ENCODE measurements around the gene LTB4R2. TPM values are rescaled to one million over a fixed set of nuclear protein-coding genes. Genes with fewer than 3 reads are reported as not detected.

LTB4R2 gene
- total RNA-seq, 1 donor from 2014 or later: 9.4 TPM

GRCh38 chr14:24272467-24272866, 37.5 kb upstream of the LTB4R2 start:
- Mint-ChIP-seq H3K36me3 (ENCODE audit: low read depth) (no peaks in the 10 kb centered on the region), H3K4me3 (peak overlapping the region; percentile 93), H3K27me3 (ENCODE audit: low read depth) (no peaks in the 10 kb centered on the region), H3K9me3 (no peaks in the 10 kb centered on the region), H3K4me1 (peaks cover 18% of the 10 kb centered on the region), H3K27ac (ENCODE audit: unreplicated experiment) (no peak overlapping the region)
- no peak for DNase-seq (ENCODE audit: low read depth, low spot score)
- TF ChIP-seq, protein P1, sequence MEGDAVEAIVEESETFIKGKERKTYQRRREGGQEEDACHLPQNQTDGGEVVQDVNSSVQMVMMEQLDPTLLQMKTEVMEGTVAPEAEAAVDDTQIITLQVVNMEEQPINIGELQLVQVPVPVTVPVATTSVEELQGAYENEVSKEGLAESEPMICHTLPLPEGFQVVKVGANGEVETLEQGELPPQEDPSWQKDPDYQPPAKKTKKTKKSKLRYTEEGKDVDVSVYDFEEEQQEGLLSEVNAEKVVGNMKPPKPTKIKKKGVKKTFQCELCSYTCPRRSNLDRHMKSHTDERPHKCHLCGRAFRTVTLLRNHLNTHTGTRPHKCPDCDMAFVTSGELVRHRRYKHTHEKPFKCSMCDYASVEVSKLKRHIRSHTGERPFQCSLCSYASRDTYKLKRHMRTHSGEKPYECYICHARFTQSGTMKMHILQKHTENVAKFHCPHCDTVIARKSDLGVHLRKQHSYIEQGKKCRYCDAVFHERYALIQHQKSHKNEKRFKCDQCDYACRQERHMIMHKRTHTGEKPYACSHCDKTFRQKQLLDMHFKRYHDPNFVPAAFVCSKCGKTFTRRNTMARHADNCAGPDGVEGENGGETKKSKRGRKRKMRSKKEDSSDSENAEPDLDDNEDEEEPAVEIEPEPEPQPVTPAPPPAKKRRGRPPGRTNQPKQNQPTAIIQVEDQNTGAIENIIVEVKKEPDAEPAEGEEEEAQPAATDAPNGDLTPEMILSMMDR (conservative IDR thresholded peaks at IDR 0.05): no peak

DNA sequence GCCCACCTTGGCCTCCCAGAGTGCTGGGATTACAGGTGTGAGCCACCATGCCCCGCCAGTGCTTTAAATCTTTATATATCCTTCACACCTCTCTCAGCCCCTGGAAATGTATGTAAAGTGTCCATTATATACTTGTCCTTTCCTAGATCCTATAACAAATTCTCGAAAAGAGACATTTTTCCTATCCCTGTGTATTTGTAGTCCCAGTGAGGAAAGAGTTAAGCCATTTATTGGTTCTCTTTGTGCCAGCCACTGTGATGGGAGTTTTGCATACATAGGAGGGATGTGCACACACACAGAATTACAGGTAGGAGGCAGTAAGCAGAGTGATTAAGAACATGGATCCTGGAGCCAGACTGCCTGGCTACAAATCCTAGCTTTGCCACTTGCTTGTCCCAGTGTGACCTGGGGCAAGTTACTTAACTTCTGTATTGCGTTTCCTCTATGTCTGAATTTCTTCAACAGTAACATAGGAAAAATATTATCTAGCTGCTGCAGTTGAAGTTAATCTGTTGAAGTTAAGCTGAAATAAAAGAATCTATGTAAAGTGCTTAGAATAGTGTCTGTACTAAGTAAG, 36.4 kb upstream of the LTB4R2 start:
- DNase-seq (ENCODE audit: low read depth, low spot score): no peak
- no peak overlapping the region for H3K27ac Mint-ChIP-seq (ENCODE audit: unreplicated experiment)

DNA sequence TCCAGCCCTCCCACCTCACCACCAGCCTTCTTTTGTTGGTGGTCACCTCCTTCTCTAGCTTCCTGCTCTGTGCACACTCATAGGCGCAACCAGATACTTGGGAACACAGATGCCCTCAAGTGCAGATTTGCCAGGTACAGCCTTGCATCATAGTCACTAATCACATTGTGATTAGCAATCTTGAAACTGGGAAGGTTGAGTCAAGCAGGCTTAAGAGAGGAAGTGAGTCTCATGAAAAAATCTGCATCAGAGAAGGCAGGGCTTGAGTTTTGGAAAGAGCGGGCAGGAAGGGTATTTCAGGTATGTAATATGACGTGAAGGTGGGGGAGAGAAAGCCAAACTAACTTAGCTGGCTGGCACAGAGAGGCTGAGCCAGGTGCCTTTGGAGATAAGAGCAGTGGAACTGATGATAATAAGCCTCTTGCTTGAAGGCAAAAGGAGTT, 35.8 kb upstream of the LTB4R2 start:
- no peak for DNase-seq (ENCODE audit: low read depth, low spot score)
- TF ChIP-seq, protein P1 (conservative IDR thresholded peaks at IDR 0.05): no peak
- H3K36me3 Mint-ChIP-seq (ENCODE audit: low read depth): no peaks in the 10 kb centered on the region
- H3K9me3 Mint-ChIP-seq: no peaks in the 10 kb centered on the region
- H3K4me1 Mint-ChIP-seq: peaks cover 18% of the 10 kb centered on the region
- no peak overlapping the region for H3K27ac Mint-ChIP-seq (ENCODE audit: unreplicated experiment)
- H3K27me3 Mint-ChIP-seq (ENCODE audit: low read depth): no peaks in the 10 kb centered on the region
- peak overlapping the region; percentile 69 for H3K4me3 Mint-ChIP-seq

More for the DNA sequence above, 36.4 kb upstream of the LTB4R2 start:
- Mint-ChIP-seq H3K27me3 (ENCODE audit: low read depth) (no peaks in the 10 kb centered on the region), H3K36me3 (ENCODE audit: low read depth) (no peaks in the 10 kb centered on the region), H3K4me1 (peaks cover 18% of the 10 kb centered on the region), H3K9me3 (no peaks in the 10 kb centered on the region), H3K4me3 (peak overlapping the region; percentile 69)
- TF ChIP-seq, protein P1 (conservative IDR thresholded peaks at IDR 0.05): no peak

GRCh38 chr14:24277071-24277470, 32.9 kb upstream of the LTB4R2 start:
- Mint-ChIP-seq H3K27ac (ENCODE audit: unreplicated experiment) (no peak overlapping the region), H3K4me3 (no peak overlapping the region), H3K36me3 (ENCODE audit: low read depth) (no peaks in the 10 kb centered on the region), H3K4me1 (peaks cover 8% of the 10 kb centered on the region), H3K9me3 (no peaks in the 10 kb centered on the region), H3K27me3 (ENCODE audit: low read depth) (no peaks in the 10 kb centered on the region)
- TF ChIP-seq, protein P1 (conservative IDR thresholded peaks at IDR 0.05): no peak
- no peak for DNase-seq (ENCODE audit: low read depth, low spot score)

- Mint-ChIP-seq H3K27ac (ENCODE audit: unreplicated experiment) (no peak overlapping the region), H3K9me3 (no peaks in the 10 kb centered on the region), H3K27me3 (ENCODE audit: low read depth) (no peaks in the 10 kb centered on the region), H3K36me3 (ENCODE audit: low read depth) (no peaks in the 10 kb centered on the region), H3K4me3 (no peak overlapping the region), H3K4me1 (peaks cover under 1% of the 10 kb centered on the region)
- no peak for DNase-seq (ENCODE audit: low read depth, low spot score)
- TF ChIP-seq, protein P1 (conservative IDR thresholded peaks at IDR 0.05): no peak
These were observed 32.2 kb upstream of the LTB4R2 start for GRCh38 chr14:24277606-24278321.
